Spinal cord (tissue), 10 donors: Measurements from ENCODE around the gene PEX7. TPM values are rescaled to one million over a fixed set of nuclear protein-coding genes. Genes with fewer than 3 reads are reported as not detected.

Experiments used
- DNase-seq, 6 donors: peaks; one replicate each; pipeline versions ENCODE4 v3.0.0 to v3.0.0-alpha.2; 2013 to 2015; ENCODE audit warnings: low spot score in 6 of 6, low read depth in 4 of 6
- H3K27ac ChIP-seq: one replicate; pipeline ENCODE4 v1.5.1; 2013; ENCODE audit warnings: low read depth, low read length, control low read depth
- H3K27me3 ChIP-seq: one replicate; pipeline ENCODE4 v1.6.1; 2013; ENCODE audit warnings: low read length; ENCODE audit not compliant: control insufficient read depth, insufficient read depth
- H3K36me3 ChIP-seq: one replicate; pipeline ENCODE4 v1.6.1; 2013; ENCODE audit warnings: low read length; ENCODE audit not compliant: control insufficient read depth, insufficient read depth
- H3K4me1 ChIP-seq: one replicate; pipeline ENCODE4 v1.6.1; 2013; ENCODE audit warnings: low read length; ENCODE audit not compliant: control insufficient read depth, insufficient read depth
- H3K4me3 ChIP-seq: one replicate; pipeline ENCODE4 v1.5.1; 2013; ENCODE audit warnings: low read depth, low read length, control low read depth
- H3K9me3 ChIP-seq: one replicate; pipeline ENCODE4 v1.6.1; 2013; ENCODE audit warnings: low read length; ENCODE audit not compliant: control insufficient read depth, insufficient read depth
- WGBS: methylation state at CpG from one replicate; pipeline ENCODE4 v1.1.5; 2013; ENCODE audit warnings: missing lambda C conversion rate; ENCODE audit not compliant: insufficient coverage; 5-methylcytosine and 5-hydroxymethylcytosine counted together
- long read RNA-seq, 4 donors: transcript quantifications; one replicate each; lab custom pipeline, GENCODE V29; 2026
- polyA plus RNA-seq, 2 donors: library from polyadenylated mRNA; unstranded; fragments of 120-200 nt; gene quantifications; one replicate each; pipeline ENCODE4 v1.2.1, GENCODE V29; 2013; ENCODE audit not compliant: insufficient read length in 2 of 2
- total RNA-seq, 2 donors: library from RNA; depleted of rRNA in 1 of 2; stranded (reverse); fragments of 120-200 nt in 1 of 2; fragments of >200 nt in 1 of 2; gene quantifications; one replicate each; pipeline versions ENCODE4 v1.2.3 to v1.2.4, GENCODE V29; 2013 to 2014
- donor health status: healthy.

The PEX7 gene
- 10 to 100 TPM in 1 of 2 donors, 1 to 10 TPM in 1; 8.3 to 10.4 TPM for total RNA-seq
- polyA plus RNA-seq: 1 to 10 TPM; 8.3 to 9.3 TPM
- long read RNA-seq, donor 1, transcript PEX7-201 (10 exons, 1,464 nt): major isoform, 6 of 6 reads
- long read RNA-seq, donor 1, partial matches to known transcripts: 0 of 6 reads
- long read RNA-seq, donor 1, other reads (novel, unspliced or antisense): 0 of 6 reads
- long read RNA-seq, donor 2, partial matches to known transcripts: 0 of 3 reads
- long read RNA-seq, donor 2, other reads (novel, unspliced or antisense): 0 of 3 reads
- long read RNA-seq, donor 3, partial matches to known transcripts: 0 of 2 reads
- long read RNA-seq, donor 3, other reads (novel, unspliced or antisense): 0 of 2 reads
- long read RNA-seq, donor 4, transcript PEX7-201 (10 exons, 1,464 nt): major isoform, 7 of 7 reads
- long read RNA-seq, donor 4, partial matches to known transcripts: 0 of 7 reads
- long read RNA-seq, donor 4, other reads (novel, unspliced or antisense): 0 of 7 reads

GRCh38 chr6:136822376-136823127 is at the start of gene PEX7:
TSS of gene PEX7 (plus strand) at chr6:136822592. CDS start at chr6:136822666, 74 bp downstream.
- DNase-seq: peak; percentile 79 to 98 (median 86)
- Histone ChIP-seq H3K27me3 (no peaks in the 10 kb centered on the region), H3K4me1 (peaks cover 8% of the 10 kb centered on the region), H3K9me3 (no peaks in the 10 kb centered on the region), H3K27ac (peak within 1 kb of the TSS; percentile 75), H3K36me3 (peaks cover 4% of the 10 kb centered on the region), H3K4me3 (peak within 1 kb of the TSS; percentile 74)
- under 1% methylated on average over 77 of the region's 78 CpGs for WGBS

GRCh38 chr6:136772685-136773472 is 49.5 kb upstream of the PEX7 start:
- Histone ChIP-seq H3K27ac (no peak overlapping the region), H3K9me3 (no peaks in the 10 kb centered on the region), H3K4me3 (no peak overlapping the region), H3K36me3 (no peaks in the 10 kb centered on the region), H3K27me3 (no peaks in the 10 kb centered on the region), H3K4me1 (no peaks in the 10 kb centered on the region)
- DNase-seq: no peak
- WGBS: 85% methylated on average over 5 of the region's 6 CpGs

- no peak for DNase-seq
- no peaks in the 10 kb centered on the region for H3K27me3 ChIP-seq
- 93% methylated on average over 3 of the region's 4 CpGs for WGBS
- no peaks in the 10 kb centered on the region for H3K9me3 ChIP-seq
- H3K4me3 ChIP-seq: no peak overlapping the region
- H3K4me1 ChIP-seq: no peaks in the 10 kb centered on the region
- H3K36me3 ChIP-seq: no peaks in the 10 kb centered on the region
- H3K27ac ChIP-seq: no peak overlapping the region
Measured at GRCh38 chr6:136773473-136773796, 49.0 kb upstream of the PEX7 start.

GRCh38 chr6:136774228-136775041 is 48.0 kb upstream of the PEX7 start:
- no peak for DNase-seq
- H3K36me3 ChIP-seq: no peaks in the 10 kb centered on the region
- H3K27me3 ChIP-seq: no peaks in the 10 kb centered on the region
- no peak overlapping the region for H3K27ac ChIP-seq
- H3K9me3 ChIP-seq: no peaks in the 10 kb centered on the region
- no peaks in the 10 kb centered on the region for H3K4me1 ChIP-seq
- no peak overlapping the region for H3K4me3 ChIP-seq
- WGBS: 97% methylated on average over 5 of the region's 6 CpGs

GRCh38 chr6:136775081-136775480 is 47.3 kb upstream of the PEX7 start:
- Histone ChIP-seq H3K36me3 (no peaks in the 10 kb centered on the region), H3K4me3 (no peak overlapping the region), H3K27me3 (no peaks in the 10 kb centered on the region), H3K27ac (no peak overlapping the region), H3K4me1 (no peaks in the 10 kb centered on the region), H3K9me3 (no peaks in the 10 kb centered on the region)
- 93% methylated on average over 3 of the region's 3 CpGs for WGBS
- DNase-seq: no peak

GRCh38 chr6:136775548-136775947 is 46.8 kb upstream of the PEX7 start:
- no peak for DNase-seq
- no peaks in the 10 kb centered on the region for H3K9me3 ChIP-seq
- no peaks in the 10 kb centered on the region for H3K36me3 ChIP-seq
- WGBS: 100% methylated on average over 1 of the region's 2 CpGs
- H3K27ac ChIP-seq: no peak overlapping the region
- no peaks in the 10 kb centered on the region for H3K27me3 ChIP-seq
- H3K4me1 ChIP-seq: no peaks in the 10 kb centered on the region
- no peak overlapping the region for H3K4me3 ChIP-seq

GRCh38 chr6:136777651-136778050 is 44.7 kb upstream of the PEX7 start:
- Histone ChIP-seq H3K36me3 (no peaks in the 10 kb centered on the region), H3K4me3 (no peak overlapping the region), H3K9me3 (no peaks in the 10 kb centered on the region), H3K27ac (no peak overlapping the region), H3K27me3 (no peaks in the 10 kb centered on the region), H3K4me1 (no peaks in the 10 kb centered on the region)
- DNase-seq: no peak
- no CpG with 5 or more reads among the region's 3 CpGs for WGBS

- H3K4me3 ChIP-seq: no peak overlapping the region
- no peak for DNase-seq
- WGBS: 90% methylated on average over 1 of the region's 1 CpG
- H3K36me3 ChIP-seq: no peaks in the 10 kb centered on the region
- H3K27ac ChIP-seq: no peak overlapping the region
- H3K9me3 ChIP-seq: no peaks in the 10 kb centered on the region
- no peaks in the 10 kb centered on the region for H3K27me3 ChIP-seq
- H3K4me1 ChIP-seq: no peaks in the 10 kb centered on the region
Measured at GRCh38 chr6:136779682-136780081, 42.7 kb upstream of the PEX7 start.

GRCh38 chr6:136780972-136781371 is 41.4 kb upstream of the PEX7 start:
- WGBS: 100% methylated on average over 1 of the region's 3 CpGs
- H3K9me3 ChIP-seq: no peaks in the 10 kb centered on the region
- H3K27ac ChIP-seq: no peak overlapping the region
- H3K4me1 ChIP-seq: no peaks in the 10 kb centered on the region
- no peaks in the 10 kb centered on the region for H3K36me3 ChIP-seq
- no peaks in the 10 kb centered on the region for H3K27me3 ChIP-seq
- no peak overlapping the region for H3K4me3 ChIP-seq
- no peak for DNase-seq
